H9 (cell line): ENCODE measurements around the gene CENPC. TPM values are rescaled to one million over a fixed set of nuclear protein-coding genes. Genes with fewer than 3 reads are reported as not detected.

Experiments used
- DNase-seq: peaks from one replicate; pipeline ENCODE4 v3.0.0-alpha.2; 2017
- H2AFZ ChIP-seq: one replicate; pipeline ENCODE4 v1.6.1; 2013; ENCODE audit warnings: mild to moderate bottlenecking, low read length, control low read depth, moderate library complexity
- H2AK5ac ChIP-seq: 2 replicates; pipeline ENCODE4 v1.6.1; 2013; ENCODE audit warnings: low read length, control low read depth, mixed read lengths; ENCODE audit not compliant: insufficient read length
- H2BK120ac ChIP-seq: one replicate; pipeline ENCODE4 v1.6.1; 2013; ENCODE audit warnings: low read depth, mild to moderate bottlenecking, low read length, control low read depth, inconsistent platforms; ENCODE audit not compliant: poor library complexity, severe bottlenecking
- H2BK12ac ChIP-seq: 2 replicates; pipeline ENCODE4 v1.6.1; 2013; ENCODE audit warnings: low read length, control low read depth, mixed read lengths, low read depth; ENCODE audit not compliant: insufficient read length
- H2BK15ac ChIP-seq: 2 replicates; pipeline ENCODE4 v1.6.1; 2013; ENCODE audit warnings: low read depth, low read length, control low read depth
- H2BK20ac ChIP-seq: one replicate; pipeline ENCODE4 v1.6.1; 2013; ENCODE audit warnings: low read depth, mild to moderate bottlenecking, low read length, control low read depth, inconsistent platforms; ENCODE audit not compliant: poor library complexity, severe bottlenecking
- H2BK5ac ChIP-seq: 2 replicates; pipeline ENCODE4 v1.6.1; 2013; ENCODE audit warnings: low read length, control low read depth, mixed read lengths; ENCODE audit not compliant: insufficient read length
- H3K14ac ChIP-seq: 2 replicates; pipeline ENCODE4 v1.6.1; 2013; ENCODE audit warnings: low read length, control low read depth; ENCODE audit not compliant: insufficient read depth
- H3K18ac ChIP-seq: 2 replicates; pipeline ENCODE4 v1.6.1; 2013; ENCODE audit warnings: low read depth, mild to moderate bottlenecking, mixed read lengths, low read length, control low read depth; ENCODE audit not compliant: insufficient read length
- H3K23ac ChIP-seq: 2 replicates; pipeline ENCODE4 v1.6.1; 2013; ENCODE audit warnings: low read length, control low read depth, mixed read lengths, low read depth; ENCODE audit not compliant: insufficient read length
- H3K23me2 ChIP-seq: 2 replicates; pipeline ENCODE4 v1.6.1; 2013; ENCODE audit warnings: low read depth, mild to moderate bottlenecking, mixed read lengths, low read length, control low read depth; ENCODE audit not compliant: insufficient read length, poor library complexity, severe bottlenecking
- H3K27ac ChIP-seq: 2 replicates; pipeline ENCODE4 v1.5.1; 2013; ENCODE audit warnings: low read length, control low read depth, mixed read lengths, low read depth; ENCODE audit not compliant: insufficient read length
- H3K27me3 ChIP-seq: 2 replicates; pipeline ENCODE4 v1.6.1; 2013; ENCODE audit warnings: low read length, control low read depth, inconsistent platforms; ENCODE audit not compliant: insufficient read depth
- H3K4ac ChIP-seq: 2 replicates; pipeline ENCODE4 v1.6.1; 2013; ENCODE audit warnings: low read depth, mild to moderate bottlenecking, control low read depth, inconsistent platforms, low read length, moderate library complexity
- H3K4me1 ChIP-seq: 2 replicates; pipeline ENCODE4 v1.6.1; 2013; ENCODE audit warnings: low read length, control low read depth, inconsistent platforms; ENCODE audit not compliant: insufficient read depth
- H3K4me2 ChIP-seq: 2 replicates; pipeline ENCODE4 v1.6.1; 2013; ENCODE audit warnings: low read length, control low read depth, mixed read lengths; ENCODE audit not compliant: insufficient read length, insufficient read depth
- H3K56ac ChIP-seq: 2 replicates; pipeline ENCODE4 v1.6.1; 2013; ENCODE audit warnings: low read depth, mild to moderate bottlenecking, mixed read lengths, low read length, control low read depth; ENCODE audit not compliant: insufficient read length
- H3K79me1 ChIP-seq: 2 replicates; pipeline ENCODE4 v1.6.1; 2013; ENCODE audit warnings: low read depth, mild to moderate bottlenecking, moderate library complexity, low read length, control low read depth, inconsistent platforms; ENCODE audit not compliant: insufficient read depth, poor library complexity, severe bottlenecking
- H3K79me2 ChIP-seq: 2 replicates; pipeline ENCODE4 v1.6.1; 2013; ENCODE audit warnings: low read length, control low read depth, inconsistent platforms; ENCODE audit not compliant: insufficient read depth
- H3K9ac ChIP-seq: 2 replicates; pipeline ENCODE4 v1.6.1; 2013; ENCODE audit warnings: low read length, control low read depth, mixed read lengths; ENCODE audit not compliant: insufficient read length; ENCODE audit errors: extremely low read depth
- H3K9me3 ChIP-seq: one replicate; pipeline ENCODE4 v1.6.1; 2013; ENCODE audit warnings: low read depth, low read length, inconsistent platforms; ENCODE audit not compliant: control insufficient read depth
- H3T11ph ChIP-seq: one replicate; pipeline ENCODE4 v1.6.1; 2013; ENCODE audit warnings: mild to moderate bottlenecking, low read length, control low read depth, inconsistent platforms
- H4K20me1 ChIP-seq: one replicate; pipeline ENCODE4 v1.6.1; 2013; ENCODE audit not compliant: control insufficient read depth, insufficient read length, insufficient read depth
- H4K5ac ChIP-seq: 2 replicates; pipeline ENCODE4 v1.6.1; 2013; ENCODE audit warnings: low read depth, mild to moderate bottlenecking, mixed read lengths, low read length, control low read depth; ENCODE audit not compliant: insufficient read length
- H4K8ac ChIP-seq: replicated peaks from 2 replicates; pipeline ENCODE4 v1.6.1; 2013; ENCODE audit warnings: low read length, control low read depth, mixed read lengths, low read depth; ENCODE audit not compliant: insufficient read length
- H4K91ac ChIP-seq: 2 replicates; pipeline ENCODE4 v1.6.1; 2013; ENCODE audit warnings: low read depth, mild to moderate bottlenecking, moderate library complexity, mixed read lengths, low read length, control low read depth; ENCODE audit not compliant: insufficient read length
- H3K27ac Mint-ChIP-seq, 3 experiments: 2 replicates in 2 of 3; 3 replicates in 1 of 3; pipeline ENCODE4 v1.8.0; 2020 to 2021; ENCODE audit warnings: mixed read lengths in 3 of 3, mild to moderate bottlenecking in 1 of 3, moderate library complexity in 1 of 3
- H3K27me3 Mint-ChIP-seq: 2 replicates; pipeline ENCODE4 v1.8.0; 2021; ENCODE audit warnings: low read depth, mild to moderate bottlenecking, moderate library complexity, mixed read lengths
- H3K36me3 Mint-ChIP-seq, 3 experiments: 2 replicates in 2 of 3; 3 replicates in 1 of 3; pipeline ENCODE4 v1.8.0; 2020 to 2021; ENCODE audit warnings: low read depth in 3 of 3, mixed read lengths in 3 of 3; ENCODE audit not compliant: insufficient read depth in 1 of 3
- H3K4me1 Mint-ChIP-seq, 2 experiments: 2 replicates each; pipeline ENCODE4 v1.8.0; 2020; ENCODE audit warnings: mixed read lengths in 2 of 2
- H3K4me3 Mint-ChIP-seq, 2 experiments: 2 replicates in 1 of 2; 3 replicates in 1 of 2; pipeline ENCODE4 v1.8.0; 2020 to 2021; ENCODE audit warnings: mild to moderate bottlenecking in 2 of 2, mixed read lengths in 2 of 2, moderate library complexity in 1 of 2
- H3K9me3 Mint-ChIP-seq, 2 experiments: 2 replicates in 1 of 2; 3 replicates in 1 of 2; pipeline ENCODE4 v1.8.0; 2020; ENCODE audit warnings: mild to moderate bottlenecking in 2 of 2, mixed read lengths in 2 of 2, moderate library complexity in 1 of 2
- WGBS: extraction: QIAGEN DNeasy Blood & Tissue Kit; methylation state at CpG from one replicate; pipeline ENCODE4 v1.1.7; 2013; ENCODE audit warnings: missing lambda C conversion rate, low lambda C conversion rate, mixed read lengths; ENCODE audit not compliant: insufficient read length; ENCODE audit errors: extremely low coverage; 5-methylcytosine and 5-hydroxymethylcytosine counted together
- total RNA-seq: library from RNA; stranded (reverse); gene quantifications from 2 replicates; pipeline ENCODE4 v1.2.1, GENCODE V29; 2021
- TF ChIP-seq, protein P1 (sequence below): fragments of 200-600 bp; sonication (generic); conservative IDR thresholded peaks from 3 replicates; pipeline ENCODE4 v1.8.0; 2021; ENCODE audit warnings: antibody characterized with exemption, mild to moderate bottlenecking

CENPC gene
- total RNA-seq, 1 experiment from 2014 or later: 18.8 TPM

DNA sequence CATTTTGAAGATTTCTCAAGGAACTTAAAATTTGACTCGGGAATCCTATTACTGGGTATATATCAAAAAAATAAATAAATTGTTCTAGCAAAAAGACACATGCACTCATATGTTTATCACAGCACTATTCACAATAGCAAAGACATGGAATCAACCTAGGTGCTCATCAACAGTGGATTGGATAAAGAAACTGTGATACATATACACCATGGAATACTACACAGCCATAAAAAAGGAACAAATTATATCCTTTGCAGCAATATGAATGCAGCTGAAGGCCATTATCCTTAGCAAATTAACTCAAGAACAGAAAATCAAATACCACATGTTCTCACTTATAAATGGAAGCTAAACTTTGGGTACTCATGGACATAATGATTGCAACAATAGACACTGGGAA lies 97.4 kb downstream of the CENPC start:
- Histone ChIP-seq H3K27ac (no peak overlapping the region), H3K23me2 (no peaks in the 10 kb centered on the region), H2AFZ (no peak overlapping the region), H2BK120ac (no peak overlapping the region), H2BK20ac (no peak overlapping the region), H3K18ac (no peak overlapping the region), H3K79me1 (no peaks in the 10 kb centered on the region), H3K4me2 (no peak overlapping the region), H3K27me3 (no peaks in the 10 kb centered on the region), H3T11ph (no peak overlapping the region), H3K23ac (no peak overlapping the region), H3K79me2 (no peaks in the 10 kb centered on the region), H4K20me1 (no peaks in the 10 kb centered on the region), H4K5ac (no peak overlapping the region), H2BK12ac (no peak overlapping the region), H2BK5ac (no peak overlapping the region), H3K9ac (no peak overlapping the region), H3K14ac (no peak overlapping the region), H4K8ac (no peak overlapping the region), H2BK15ac (no peak overlapping the region), H3K56ac (no peak overlapping the region), H3K9me3 (no peaks in the 10 kb centered on the region), H2AK5ac (no peak overlapping the region), H3K4me1 (no peaks in the 10 kb centered on the region), H4K91ac (no peak overlapping the region), H3K4ac (no peak overlapping the region)
- Mint-ChIP-seq H3K27ac (no peak overlapping the region), H3K4me3 (no peak overlapping the region), H3K9me3 (peaks cover 4% of the 10 kb centered on the region in 2 experiments; a peak in 3 of 5 replicates), H3K27me3 (no peaks in the 10 kb centered on the region), H3K4me1 (no peaks in the 10 kb centered on the region), H3K36me3 (peaks cover 0 to 10% (median 7%) of the 10 kb centered on the region in 3 experiments; a peak in 4 of 7 replicates)
- WGBS: no CpG with 5 or more reads among the region's 1 CpG
- TF ChIP-seq, protein P1, sequence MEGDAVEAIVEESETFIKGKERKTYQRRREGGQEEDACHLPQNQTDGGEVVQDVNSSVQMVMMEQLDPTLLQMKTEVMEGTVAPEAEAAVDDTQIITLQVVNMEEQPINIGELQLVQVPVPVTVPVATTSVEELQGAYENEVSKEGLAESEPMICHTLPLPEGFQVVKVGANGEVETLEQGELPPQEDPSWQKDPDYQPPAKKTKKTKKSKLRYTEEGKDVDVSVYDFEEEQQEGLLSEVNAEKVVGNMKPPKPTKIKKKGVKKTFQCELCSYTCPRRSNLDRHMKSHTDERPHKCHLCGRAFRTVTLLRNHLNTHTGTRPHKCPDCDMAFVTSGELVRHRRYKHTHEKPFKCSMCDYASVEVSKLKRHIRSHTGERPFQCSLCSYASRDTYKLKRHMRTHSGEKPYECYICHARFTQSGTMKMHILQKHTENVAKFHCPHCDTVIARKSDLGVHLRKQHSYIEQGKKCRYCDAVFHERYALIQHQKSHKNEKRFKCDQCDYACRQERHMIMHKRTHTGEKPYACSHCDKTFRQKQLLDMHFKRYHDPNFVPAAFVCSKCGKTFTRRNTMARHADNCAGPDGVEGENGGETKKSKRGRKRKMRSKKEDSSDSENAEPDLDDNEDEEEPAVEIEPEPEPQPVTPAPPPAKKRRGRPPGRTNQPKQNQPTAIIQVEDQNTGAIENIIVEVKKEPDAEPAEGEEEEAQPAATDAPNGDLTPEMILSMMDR: no peak
- DNase-seq: no peak
